Stimulated activated CD8-positive, alpha-beta memory T cell treated with anti-CD3 and anti-CD28 coated beads, Interleukin-4, amount 100 ng/mL, for 4 hours (primary cell): ENCODE data around the gene CPNE9.
"Not testable (repeated sequence)": the region's sequence is repeated elsewhere in the genome, so short reads cannot be mapped to it uniquely, and the experiment has no call there.

Source experiments
- DNase-seq, 2 donors: peaks; one replicate each; pipeline ENCODE4 v3.0.0-alpha.2; 2020; ENCODE audit warnings: low read depth in 2 of 2, low spot score in 1 of 2

Gene CPNE9

DNA sequence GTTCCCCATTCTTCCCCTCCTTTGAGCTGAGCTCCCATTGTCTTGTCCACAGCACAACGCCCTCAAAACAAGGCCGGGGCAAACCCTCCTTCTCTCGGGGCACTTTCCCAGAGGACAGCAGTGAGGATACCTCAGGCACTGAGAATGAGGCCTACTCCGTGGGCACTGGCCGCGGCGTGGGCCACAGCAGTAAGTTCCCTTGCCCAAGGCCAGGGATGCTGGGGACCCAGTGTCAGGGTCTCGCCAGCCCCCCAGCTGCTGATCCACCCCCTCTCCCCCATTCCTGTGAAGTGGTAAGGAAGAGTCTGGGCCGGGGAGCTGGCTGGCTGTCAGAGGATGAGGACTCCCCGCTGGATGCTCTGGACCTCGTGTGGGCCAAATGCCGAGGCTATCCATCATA is 41.9 kb downstream of the CPNE9 start:
- no peak for DNase-seq

DNA sequence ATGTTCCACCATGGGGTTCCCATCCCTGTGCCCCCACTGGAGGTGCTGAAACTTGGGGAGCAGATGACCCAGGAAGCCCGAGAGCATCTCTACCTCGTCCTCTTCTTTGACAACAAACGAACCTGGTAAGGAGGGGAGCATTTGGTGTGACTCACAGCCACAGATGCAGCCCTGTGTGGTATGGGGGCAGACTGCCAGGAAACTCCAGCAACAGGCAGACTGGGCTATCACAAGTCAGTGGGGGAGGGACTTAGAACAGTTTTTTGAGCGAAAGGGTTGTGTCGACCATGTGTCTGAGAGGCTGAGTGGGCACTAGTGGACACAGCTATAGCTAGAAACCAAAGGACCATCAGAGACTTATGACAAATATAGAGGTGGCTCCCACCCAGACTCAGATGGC is 42.7 kb downstream of the CPNE9 start:
- no peak for DNase-seq

DNA sequence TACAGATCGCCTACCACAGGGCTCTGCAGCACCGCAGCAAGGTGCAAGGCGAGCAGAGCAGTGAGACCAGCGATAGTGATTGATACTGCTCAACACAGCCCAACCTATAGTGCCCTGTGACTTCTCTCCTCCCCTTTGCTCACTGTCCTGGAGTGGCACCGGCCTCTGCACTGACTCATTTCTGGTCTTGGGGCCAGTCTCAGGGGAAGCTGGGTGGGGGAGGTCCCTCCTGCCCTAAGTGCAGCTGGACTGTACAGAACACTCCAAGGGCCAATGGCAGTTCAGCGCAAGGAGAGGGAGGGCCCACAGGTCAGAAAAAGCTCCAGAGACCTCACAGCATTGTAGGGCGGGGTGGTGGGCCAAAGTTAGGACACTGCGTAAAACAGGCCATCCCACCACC is 43.6 kb downstream of the CPNE9 start:
- no peak for DNase-seq

DNA sequence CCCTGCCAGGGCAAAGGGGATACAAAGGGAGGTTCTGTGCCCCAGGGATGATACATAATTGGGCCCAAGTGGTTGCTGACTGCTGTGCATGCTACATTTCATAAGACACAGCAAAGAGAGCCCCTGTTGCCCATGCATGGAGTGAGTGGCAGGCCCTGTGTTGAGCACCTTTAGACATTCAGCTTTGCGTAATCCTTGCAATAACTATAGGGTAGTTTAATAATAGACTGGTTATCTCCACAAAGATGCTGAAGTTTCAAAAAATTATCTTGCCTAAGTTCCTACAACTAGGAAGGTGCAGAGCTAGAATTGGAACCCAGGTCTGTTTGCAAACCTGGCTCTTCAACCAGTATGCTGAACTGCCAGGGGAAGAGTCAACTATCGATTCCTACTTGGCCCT is 44.4 kb downstream of the CPNE9 start:
- DNase-seq: no peak

DNA sequence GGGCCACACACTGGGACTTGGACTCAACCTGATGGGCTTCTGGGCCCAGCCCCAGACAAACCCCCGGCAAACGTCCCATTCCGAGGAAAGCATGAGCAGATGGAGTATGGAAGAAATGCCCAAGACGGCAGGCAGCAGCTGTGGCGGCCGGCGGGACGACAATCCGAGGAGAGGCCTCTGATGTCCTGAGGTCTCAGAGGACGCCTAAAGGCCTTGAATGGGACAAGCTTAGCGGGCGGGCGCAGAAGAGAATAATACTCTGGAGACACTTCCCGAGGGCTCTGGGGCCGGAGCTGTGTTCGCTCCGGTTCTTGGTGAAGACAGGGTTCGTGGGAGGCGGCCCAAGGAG is 45.6 kb downstream of the CPNE9 start:
- no peak for DNase-seq

DNA sequence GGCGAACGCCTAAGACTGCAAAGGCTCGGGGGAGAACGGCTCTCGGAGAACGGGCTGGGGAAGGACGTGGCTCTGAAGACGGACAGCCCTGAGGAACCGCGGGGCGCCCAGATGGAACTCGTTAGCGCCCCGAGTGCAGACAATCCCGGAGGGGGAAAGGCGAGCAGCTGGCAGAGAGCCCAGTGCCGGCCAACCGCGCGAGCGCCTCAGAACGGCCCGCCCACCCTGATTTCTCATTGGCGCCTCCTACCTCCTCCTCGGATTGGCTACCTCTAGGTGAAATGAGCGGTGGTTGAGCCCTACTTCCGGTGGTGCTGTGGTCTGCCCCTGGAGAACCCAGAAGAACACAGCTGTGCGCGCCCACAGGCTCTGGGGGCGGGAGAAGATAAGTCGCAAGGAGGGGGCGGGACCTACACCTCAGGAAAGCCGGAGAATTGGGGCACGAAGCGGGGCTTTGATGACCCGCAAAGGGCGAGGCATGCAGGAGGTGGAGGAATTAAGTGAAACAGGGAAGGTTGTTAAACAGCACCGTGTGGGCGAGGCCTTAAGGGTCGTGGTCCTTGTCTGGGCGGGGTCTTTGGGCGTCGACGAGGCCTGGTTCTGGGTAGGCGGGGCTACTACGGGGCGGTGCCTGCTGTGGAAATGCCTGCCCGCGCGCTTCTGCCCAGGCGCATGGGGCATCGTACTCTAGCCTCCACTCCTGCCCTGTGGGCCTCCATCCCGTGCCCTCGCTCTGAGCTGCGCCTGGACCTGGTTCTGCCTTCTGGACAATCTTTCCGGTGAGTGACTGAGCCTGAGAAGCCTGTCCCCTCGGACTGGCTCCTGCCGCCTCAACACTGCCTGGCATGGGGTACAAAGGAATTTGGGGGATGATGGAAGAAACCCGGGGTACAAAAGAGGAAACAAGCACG is 46.3 kb downstream of the CPNE9 start, which contains the start of gene OGG1:
OGG1 (plus strand) TSS at position 308 of the 911 bp plus-strand sequence; CDS start at position 643, 335 bp downstream.
- peak; percentile 90 to 96 for DNase-seq

DNA sequence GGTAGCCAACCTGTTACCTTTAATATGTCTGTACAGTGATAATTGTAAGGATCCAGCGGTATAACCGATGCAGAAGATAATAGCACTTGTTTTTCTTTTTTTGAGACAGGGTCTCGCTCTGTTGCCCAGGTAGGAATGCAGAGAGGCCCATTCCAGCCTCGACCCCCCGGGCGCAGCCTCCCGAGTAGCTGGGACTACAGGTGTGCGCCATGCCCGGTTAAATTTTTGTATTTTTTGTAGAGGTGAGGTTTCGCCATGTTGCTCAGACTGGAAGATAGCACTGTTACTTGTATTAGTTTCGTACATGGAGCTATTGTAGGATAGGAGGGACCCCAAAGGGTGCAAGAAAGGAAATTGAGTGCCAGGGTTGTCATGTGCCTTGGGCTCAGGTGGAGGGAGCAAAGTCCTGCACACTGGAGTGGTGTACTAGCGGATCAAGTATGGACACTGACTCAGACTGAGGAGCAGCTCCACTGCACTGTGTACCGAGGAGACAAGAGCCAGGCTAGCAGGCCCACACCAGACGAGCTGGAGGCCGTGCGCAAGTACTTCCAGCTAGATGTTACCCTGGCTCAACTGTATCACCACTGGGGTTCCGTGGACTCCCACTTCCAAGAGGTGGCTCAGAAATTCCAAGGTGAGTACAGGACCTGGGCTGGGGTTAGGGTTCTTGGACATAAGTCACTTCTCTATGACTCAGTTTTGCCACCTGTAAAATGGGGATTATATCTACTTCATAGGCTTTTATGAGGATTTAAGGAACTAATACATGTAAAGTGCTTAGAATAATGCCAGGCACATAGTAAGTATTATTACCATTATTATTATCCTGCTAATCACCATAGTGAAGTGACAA is 47.2 kb downstream of the CPNE9 start:
- DNase-seq: no peak

DNA sequence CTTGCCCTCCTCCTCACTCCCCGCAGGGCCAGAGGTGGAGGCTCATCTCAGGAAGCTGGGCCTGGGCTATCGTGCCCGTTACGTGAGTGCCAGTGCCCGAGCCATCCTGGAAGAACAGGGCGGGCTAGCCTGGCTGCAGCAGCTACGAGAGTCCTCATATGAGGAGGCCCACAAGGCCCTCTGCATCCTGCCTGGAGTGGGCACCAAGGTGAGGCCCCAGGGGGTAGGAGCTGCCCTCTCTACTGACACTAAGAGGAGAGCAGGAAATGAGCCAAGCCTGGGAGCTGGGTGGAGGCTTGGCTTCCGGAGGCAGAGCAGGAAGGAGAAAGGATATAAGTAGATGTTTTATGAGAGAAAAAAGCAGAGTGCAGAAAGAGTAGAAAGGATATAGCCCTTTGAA is 51.0 kb downstream of the CPNE9 start:
- DNase-seq: no peak

DNA sequence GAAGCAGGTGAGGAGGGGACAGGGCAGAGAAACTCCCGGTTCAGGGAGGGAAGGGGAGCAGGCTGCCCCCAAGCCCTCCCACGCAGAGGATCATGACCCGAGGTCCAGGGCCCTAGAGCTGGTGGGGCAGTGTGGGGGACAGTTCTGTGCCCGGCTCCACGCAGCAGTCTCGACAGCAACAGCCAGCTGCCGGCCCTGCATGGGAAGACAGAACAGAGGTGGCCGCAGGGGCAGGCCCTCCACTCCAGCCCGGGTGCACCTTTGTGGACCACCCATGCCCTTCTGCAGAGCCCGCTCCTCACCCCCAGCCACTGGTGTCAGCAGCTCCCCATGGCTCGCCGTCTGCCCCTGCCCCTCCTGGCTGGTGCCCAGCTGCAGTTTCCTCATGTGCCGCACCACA is 53.8 kb downstream of the CPNE9 start:
- no peak for DNase-seq

DNA sequence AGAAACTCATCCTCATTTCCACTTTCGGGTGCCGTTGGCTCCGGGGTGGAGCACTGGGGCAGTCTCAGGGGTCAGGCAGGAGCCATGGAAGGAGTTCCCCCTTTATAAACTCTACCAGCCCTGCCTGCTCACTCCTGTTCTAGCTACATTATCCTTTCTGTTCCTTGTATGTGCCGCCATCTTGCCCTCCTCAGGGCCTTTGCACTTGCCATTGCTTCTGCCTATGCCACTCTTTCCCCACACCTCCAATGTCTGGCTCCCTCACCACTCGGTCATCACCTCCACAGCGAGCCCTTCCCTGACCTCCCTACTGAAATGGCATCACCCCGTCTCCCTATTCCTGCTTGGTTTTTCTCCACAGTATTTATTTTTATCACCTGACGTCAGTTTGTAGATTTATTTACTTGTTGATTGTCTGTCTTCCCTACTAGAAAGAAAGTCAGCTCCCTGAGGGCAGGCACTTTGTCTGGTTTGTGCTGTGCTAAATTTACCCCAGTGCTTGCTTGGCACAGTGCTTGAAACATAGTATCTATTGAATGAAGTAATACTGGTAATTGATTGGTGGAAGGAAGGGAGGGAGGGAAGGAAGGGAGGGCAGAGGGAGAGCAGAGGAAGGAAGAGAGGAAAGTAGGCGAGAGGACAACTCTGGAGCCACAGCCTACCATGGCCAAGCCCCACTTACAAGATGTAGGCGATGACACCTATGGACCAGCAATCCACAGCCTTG is 57.3 kb downstream of the CPNE9 start:
- DNase-seq: no peak

DNA sequence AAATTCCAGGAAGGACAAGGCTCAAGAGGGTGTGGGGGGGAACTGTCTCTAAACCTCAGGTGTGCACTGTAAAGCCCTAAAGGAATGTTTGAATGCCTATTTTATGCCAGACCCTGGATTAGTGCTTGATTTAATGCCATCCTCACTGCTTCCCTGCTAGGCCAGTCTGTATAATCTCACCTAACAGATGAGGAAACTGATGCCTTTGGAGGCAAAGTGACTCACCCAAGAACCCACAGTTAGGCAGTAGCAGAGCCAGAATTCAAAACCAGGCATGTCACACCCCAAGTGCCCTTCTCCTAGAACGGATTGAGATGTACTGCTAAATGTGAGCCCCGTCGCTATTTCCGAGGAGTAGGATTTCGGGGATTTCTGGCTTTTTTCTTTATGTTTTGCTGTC is 58.3 kb downstream of the CPNE9 start:
- no peak for DNase-seq

DNA sequence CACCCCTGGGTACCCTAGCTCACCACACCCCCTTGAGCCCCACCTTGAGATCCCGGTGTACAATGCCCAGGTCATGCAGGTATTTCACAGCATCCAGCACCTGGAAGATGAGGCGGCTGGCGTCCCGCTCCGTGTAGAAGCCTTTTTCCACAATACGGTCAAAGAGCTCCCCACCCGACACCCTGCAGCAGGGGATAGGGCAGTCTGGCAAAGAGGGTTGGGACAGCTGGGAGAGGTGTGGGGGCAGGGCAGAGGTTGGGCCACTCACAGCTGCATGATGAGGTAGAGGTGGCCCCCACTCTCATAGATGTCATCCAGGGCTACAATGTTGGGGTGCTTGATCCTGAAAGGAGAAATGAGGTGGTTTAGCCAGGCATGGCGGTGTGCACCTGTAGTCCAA is 59.2 kb downstream of the CPNE9 start:
- no peak for DNase-seq

DNA sequence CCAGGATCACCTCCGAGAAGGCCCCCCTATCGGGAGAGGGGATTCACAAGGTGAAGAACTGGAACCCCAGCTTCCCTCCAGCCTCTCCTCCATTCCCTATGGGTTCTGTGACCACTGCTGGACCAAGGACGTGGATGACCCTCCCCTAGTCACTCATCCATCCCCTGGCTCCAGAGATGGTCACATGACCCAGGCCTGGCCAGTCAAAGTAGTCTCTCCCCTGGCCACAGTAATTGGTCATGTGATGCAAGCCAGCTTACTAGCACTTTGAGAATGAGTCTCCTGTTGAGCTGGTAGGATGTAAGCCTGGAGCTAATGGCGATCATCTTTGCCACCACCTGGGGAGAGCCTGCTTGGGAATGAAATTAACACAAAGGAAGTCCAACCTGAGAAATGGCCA is 62.2 kb downstream of the CPNE9 start:
- DNase-seq: no peak

DNA sequence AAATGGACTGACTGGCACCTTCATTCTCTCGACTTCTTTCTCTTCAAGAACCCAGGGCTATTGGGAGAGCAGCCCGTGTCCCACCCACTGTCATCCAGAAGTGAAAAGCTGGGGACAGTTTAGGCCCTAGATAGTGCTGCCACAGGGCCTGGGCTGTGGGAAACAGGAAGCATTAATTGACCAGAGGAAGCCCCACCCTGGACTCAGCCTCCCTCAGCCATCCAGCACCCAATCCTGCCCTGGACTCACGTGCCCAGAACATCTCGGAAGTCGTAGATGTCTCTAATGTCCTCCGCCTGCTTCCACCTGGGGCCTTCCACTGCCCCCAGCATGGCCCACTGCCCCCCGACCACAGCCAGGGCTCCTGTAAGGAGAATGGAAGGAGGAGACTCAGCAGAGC is 63.8 kb downstream of the CPNE9 start:
- DNase-seq: no peak

DNA sequence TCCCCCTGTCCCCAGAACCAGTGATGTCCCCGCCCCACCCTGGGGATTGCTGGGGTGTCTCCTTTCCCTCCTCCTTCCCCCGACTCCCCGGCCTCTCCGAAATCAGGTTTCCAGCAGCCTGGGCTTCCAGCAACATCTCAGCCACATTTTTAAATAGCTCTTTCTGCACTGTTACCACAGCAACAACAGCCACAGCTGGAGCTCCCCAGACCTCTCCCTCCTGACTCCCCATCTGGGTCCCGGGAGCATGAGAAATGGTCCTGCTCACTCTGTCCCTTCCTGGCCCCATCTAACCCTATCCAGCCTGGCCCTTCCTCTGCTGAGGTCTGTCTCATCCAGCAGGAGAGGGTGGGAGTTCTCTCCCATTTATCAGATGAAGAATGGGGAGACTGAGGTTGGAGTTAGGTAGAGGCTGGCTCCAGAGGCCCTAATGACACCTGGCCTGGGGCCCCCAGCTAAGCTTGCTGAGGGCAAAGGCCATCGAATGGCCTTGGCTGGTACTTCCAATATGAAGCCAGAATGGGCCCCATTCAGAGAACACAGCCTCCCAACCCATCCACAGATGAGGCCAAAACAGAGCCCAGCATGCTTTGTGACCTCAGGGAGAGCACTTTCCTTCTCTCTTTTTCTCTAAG is 64.6 kb downstream of the CPNE9 start:
- no peak for DNase-seq

DNA sequence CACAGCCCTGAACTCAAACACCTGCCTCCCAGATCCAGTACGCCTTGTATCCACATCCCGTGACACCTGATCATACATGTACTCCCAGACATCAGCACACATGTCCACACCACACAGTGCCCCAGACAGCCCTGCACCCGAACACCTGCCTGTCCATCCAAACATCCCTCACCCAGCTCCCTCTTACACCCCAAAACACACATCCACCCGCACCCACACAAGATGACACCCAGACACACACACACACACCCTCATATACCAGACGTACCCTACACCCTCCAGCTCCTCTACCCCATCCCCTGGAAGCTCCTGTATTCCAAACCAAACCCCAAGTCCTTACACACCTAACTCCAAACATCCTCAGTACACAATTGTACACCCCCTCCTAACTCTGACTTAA is 65.4 kb downstream of the CPNE9 start:
- DNase-seq: no peak

DNA sequence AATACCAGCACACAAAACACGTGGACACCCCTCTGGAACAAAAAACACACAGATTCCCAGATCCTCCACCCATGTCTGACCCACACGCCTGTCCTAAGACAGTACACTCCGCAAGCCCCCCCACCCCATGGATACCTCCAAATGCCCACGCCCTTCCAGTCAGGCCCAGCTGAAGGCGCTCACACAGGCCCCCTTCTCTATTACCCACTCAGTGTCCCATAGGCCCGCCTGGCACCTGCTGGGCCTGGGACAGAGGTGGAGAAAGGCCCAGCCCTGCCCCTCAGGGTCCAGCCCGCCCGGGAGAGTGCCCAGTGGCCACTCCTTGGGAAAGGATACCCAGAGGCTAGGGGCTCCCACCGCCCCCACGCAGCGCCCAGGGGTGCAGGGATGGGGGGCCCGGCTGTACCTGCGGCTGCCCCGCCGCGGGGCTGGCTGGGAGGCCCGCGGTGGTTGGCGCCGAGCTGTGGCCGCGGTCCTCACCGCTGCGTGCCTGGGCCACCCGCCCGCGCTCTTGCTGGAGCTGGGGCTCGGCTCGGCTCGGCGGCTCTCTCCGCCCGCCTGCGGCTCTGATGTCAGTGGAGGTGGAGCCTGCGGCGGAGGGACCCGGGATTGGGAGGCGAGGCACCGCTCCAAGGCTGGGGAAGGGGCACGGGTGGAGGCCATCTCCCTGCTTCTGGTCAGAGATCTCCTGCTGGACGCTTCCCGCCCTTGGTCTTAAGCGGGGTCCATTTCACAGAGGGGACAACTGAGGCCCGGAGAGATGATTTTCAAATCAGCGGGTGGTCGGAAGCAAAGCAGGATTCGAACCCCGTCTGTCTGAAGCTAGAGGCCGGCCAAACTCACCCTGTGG is 66.0 kb downstream of the CPNE9 start, which contains the start of gene CAMK1:
CAMK1 (minus strand) TSS at position 522 of the 850 bp plus-strand sequence. CDS start 2,198 bp downstream, outside the sequence.
- DNase-seq: peak in 1 of 2 donors; percentile 21

DNA sequence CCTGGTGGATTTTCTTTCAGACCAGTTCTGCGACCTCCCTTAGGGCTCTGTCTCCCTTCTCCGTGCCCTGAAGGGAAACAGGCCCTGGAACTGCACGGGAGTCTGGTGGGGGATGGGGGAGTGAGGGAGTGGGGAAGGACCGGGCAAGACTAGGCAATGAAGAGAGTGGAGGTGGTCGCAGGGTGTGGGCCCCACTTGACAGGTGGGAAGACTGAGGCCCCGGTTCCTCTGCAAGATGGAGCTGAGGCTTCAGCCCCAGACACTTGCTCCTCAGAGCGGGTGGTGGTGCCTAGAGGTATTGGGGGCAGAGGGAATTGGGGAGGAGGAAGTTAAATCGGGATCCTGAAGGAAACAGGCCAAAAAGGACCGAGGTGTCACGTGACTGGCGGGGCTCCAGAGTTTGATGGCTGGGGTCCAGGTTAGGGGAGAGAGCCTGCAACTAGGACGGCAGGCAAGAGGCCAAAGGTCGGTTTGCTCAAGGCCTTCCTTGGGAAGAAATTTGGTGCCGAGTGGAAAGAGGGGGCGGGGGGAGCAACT is 66.7 kb downstream of the CPNE9 start:
- no peak for DNase-seq

DNA sequence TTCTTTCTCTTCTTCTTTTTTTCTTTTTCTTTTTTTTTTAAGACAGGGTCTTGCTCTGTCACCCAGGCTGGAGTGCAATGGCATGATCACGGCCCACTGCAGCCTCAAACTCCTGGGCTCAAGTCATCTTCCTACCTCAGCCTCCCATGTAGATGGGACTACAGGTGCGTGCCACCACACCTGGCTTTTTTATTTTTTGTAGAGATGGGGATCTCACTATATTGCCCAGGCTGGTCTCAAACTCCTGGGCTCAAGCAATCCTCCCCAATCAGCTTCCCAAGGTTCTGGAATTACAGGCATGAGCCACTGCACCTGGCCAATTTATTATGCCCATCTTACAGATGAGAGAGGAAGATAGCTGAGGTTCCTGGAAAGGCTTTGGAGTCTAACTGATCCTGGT is 67.4 kb downstream of the CPNE9 start:
- DNase-seq: not testable (repeated sequence)
